HepG2 (cell line): Measurements from ENCODE around the gene NEGR1.

Experiments used
- CEBPB ChIP-seq: IDR thresholded peaks from 2 replicates; pipeline ENCODE4 v1.6.1; 2011; ENCODE audit warnings: low read depth, low read length, improper control_type of control experiment, borderline replicate concordance
- GPN1 ChIP-seq: sonication (generic); formaldehyde crosslinking; IDR thresholded peaks from 2 replicates; pipeline ENCODE4 v1.5.1; 2020; ENCODE audit warnings: missing genetic modification reagents, borderline replicate concordance
- KLF13 ChIP-seq: sonication (generic); formaldehyde crosslinking; IDR thresholded peaks from 2 replicates; pipeline ENCODE4 v1.4.0; 2020; ENCODE audit warnings: mild to moderate bottlenecking, missing genetic modification reagents
- NBN ChIP-seq: fragments of 450-650 bp; conservative IDR thresholded peaks from 2 replicates; pipeline ENCODE4 v1.6.1; 2017
- NR3C1 ChIP-seq: sonication (generic); formaldehyde crosslinking; IDR thresholded peaks from 2 replicates; pipeline ENCODE4 v1.4.0; 2020; ENCODE audit warnings: missing genetic modification reagents
- POLR2A ChIP-seq, 2 experiments: IDR thresholded peaks; 2 replicates each; pipeline ENCODE4 v1.6.1; 2011; ENCODE audit warnings: low read depth in 2 of 2, low read length in 2 of 2, mild to moderate bottlenecking in 1 of 2, moderate library complexity in 1 of 2; ENCODE audit not compliant: insufficient read depth in 1 of 2
- SP4 ChIP-seq: sonication (generic); formaldehyde crosslinking; IDR thresholded peaks from 2 replicates; pipeline ENCODE4 v1.8.1; 2023; ENCODE audit warnings: mild to moderate bottlenecking, missing genetic modification reagents
- YY1 ChIP-seq: IDR thresholded peaks from 2 replicates; pipeline ENCODE4 v1.6.1; 2011; ENCODE audit warnings: low read length, low read depth, moderate library complexity, mild to moderate bottlenecking; ENCODE audit not compliant: insufficient read depth, insufficient replicate concordance
- ZBTB21 ChIP-seq: sonication (generic); formaldehyde crosslinking; IDR thresholded peaks from 2 replicates; pipeline ENCODE4 v1.4.0; 2020; ENCODE audit warnings: missing genetic modification reagents
- ZNF24 ChIP-seq: fragments of 450-650 bp; IDR thresholded peaks from 2 replicates; pipeline ENCODE4 v1.6.1; 2017; ENCODE audit warnings: antibody characterized with exemption, mild to moderate bottlenecking
- TF ChIP-seq, protein P1 (sequence below): sonication (generic); formaldehyde crosslinking; IDR thresholded peaks from 2 replicates; pipeline ENCODE4 v1.5.0; 2020; ENCODE audit warnings: mild to moderate bottlenecking, missing genetic modification reagents, moderate library complexity
- TF ChIP-seq, protein P2 (sequence below): sonication (generic); formaldehyde crosslinking; IDR thresholded peaks from 2 replicates; pipeline ENCODE4 v1.8.0; 2022; ENCODE audit warnings: mild to moderate bottlenecking, missing genetic modification reagents, moderate library complexity

DNA sequence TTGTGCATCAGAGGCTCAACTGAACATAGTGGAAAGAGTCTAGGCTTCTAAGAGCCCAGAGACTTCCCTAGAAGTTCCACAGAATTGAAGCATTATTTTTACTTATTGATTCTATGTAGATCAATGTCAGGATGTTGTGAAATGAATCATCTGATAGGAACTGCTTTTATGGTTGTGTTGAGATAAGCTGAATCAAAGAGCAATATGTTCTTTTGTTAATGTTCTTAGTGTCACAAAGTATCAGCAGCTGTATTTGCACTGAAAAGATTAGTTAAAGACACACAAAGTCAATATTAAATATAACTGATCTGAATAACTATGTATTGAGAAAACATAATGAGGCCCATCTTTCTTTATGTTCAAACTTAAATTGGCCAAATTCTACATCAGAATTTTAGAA lies 770.8 kb downstream of the NEGR1 start:
- no peak for TF ChIP-seq CEBPB
- no peak for TF ChIP-seq GPN1 (CRISPR knock-in tag)
- TF ChIP-seq NR3C1 (CRISPR knock-in tag): no peak
- TF ChIP-seq POLR2A (IDR thresholded peaks at IDR 0.05; ENCODE audit: insufficient read depth in 1 of 2, low read depth in 2 of 2, low read length in 2 of 2): no peak
- TF ChIP-seq, protein P1, sequence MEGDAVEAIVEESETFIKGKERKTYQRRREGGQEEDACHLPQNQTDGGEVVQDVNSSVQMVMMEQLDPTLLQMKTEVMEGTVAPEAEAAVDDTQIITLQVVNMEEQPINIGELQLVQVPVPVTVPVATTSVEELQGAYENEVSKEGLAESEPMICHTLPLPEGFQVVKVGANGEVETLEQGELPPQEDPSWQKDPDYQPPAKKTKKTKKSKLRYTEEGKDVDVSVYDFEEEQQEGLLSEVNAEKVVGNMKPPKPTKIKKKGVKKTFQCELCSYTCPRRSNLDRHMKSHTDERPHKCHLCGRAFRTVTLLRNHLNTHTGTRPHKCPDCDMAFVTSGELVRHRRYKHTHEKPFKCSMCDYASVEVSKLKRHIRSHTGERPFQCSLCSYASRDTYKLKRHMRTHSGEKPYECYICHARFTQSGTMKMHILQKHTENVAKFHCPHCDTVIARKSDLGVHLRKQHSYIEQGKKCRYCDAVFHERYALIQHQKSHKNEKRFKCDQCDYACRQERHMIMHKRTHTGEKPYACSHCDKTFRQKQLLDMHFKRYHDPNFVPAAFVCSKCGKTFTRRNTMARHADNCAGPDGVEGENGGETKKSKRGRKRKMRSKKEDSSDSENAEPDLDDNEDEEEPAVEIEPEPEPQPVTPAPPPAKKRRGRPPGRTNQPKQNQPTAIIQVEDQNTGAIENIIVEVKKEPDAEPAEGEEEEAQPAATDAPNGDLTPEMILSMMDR (CRISPR knock-in tag): no peak
- TF ChIP-seq, protein P2, sequence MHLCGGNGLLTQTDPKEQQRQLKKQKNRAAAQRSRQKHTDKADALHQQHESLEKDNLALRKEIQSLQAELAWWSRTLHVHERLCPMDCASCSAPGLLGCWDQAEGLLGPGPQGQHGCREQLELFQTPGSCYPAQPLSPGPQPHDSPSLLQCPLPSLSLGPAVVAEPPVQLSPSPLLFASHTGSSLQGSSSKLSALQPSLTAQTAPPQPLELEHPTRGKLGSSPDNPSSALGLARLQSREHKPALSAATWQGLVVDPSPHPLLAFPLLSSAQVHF (CRISPR knock-in tag): no peak
- TF ChIP-seq KLF13 (CRISPR knock-in tag): no peak
- TF ChIP-seq YY1: no peak
- TF ChIP-seq ZBTB21: no peak
- TF ChIP-seq ZNF24: no peak
- no peak for TF ChIP-seq SP4 (CRISPR knock-in tag)
- no peak for TF ChIP-seq NBN
